Lower leg skin (tissue), 3 donors: ENCODE measurements around the gene NSFL1C.

Source experiments
- CTCF ChIP-seq, 3 donors: fragments of 450-650 bp; IDR thresholded peaks; one replicate each; pipeline ENCODE4 v1.5.1; 2016; ENCODE audit warnings: antibody characterized with exemption in 3 of 3, mild to moderate bottlenecking in 3 of 3, moderate library complexity in 2 of 3
- POLR2A ChIP-seq, 2 donors: fragments of 450-650 bp; IDR thresholded peaks; one replicate each; pipeline ENCODE4 v1.6.1; 2016 to 2017; ENCODE audit warnings: antibody characterized with exemption in 2 of 2, mild to moderate bottlenecking in 1 of 2, moderate library complexity in 1 of 2

GRCh38 chr20:1403624-1404023 lies 63.0 kb downstream of the NSFL1C start:
- no peak for TF ChIP-seq CTCF (IDR thresholded peaks at IDR 0.05)
- no peak for TF ChIP-seq POLR2A (IDR thresholded peaks at IDR 0.05)
